ENCODE results near the gene SGMS1.
"Not testable (repeated sequence)": the region's sequence is repeated elsewhere in the genome, so short reads cannot be mapped to it uniquely, and the experiment has no call there.

The SGMS1 gene

DNA sequence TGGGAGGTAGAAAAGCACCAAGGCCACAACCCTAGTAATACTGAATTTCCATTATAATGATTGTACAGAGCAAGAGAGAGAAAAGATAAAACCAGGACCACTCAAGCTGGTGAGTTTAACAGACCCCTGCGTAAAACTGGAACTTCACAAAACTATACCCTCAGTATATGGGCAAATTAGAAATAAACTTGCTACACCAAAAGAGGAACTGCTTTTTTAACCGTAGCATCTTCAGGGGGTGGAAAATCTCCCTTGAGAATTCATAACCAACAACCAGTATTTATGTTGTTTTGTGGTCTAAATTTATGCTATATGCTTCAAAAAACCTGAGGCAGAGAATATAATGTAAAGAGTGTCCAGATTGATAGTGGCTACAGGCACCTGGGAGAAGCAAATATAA, 171.2 kb downstream of the SGMS1 start:
- DNase-seq, result no peak

DNA sequence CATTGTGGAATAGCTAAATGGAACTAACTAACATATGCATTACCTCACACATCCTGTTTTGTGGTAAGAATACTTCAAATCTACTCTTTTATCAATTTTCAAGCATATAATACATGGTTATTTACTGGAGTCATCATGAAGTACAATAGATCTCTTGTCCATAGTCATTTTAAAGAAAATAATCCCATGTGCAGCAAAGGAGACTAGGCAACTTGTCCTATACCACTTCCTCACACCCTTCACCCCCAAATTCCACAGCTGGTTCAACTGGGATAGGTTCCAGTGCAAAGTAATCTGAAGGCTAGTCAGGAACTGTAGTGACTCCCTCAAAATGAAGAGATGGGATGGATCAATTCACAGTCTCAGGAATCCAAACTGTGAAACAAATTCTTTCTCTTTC, 176.1 kb downstream of the SGMS1 start:
- DNase-seq, result no peak

DNA sequence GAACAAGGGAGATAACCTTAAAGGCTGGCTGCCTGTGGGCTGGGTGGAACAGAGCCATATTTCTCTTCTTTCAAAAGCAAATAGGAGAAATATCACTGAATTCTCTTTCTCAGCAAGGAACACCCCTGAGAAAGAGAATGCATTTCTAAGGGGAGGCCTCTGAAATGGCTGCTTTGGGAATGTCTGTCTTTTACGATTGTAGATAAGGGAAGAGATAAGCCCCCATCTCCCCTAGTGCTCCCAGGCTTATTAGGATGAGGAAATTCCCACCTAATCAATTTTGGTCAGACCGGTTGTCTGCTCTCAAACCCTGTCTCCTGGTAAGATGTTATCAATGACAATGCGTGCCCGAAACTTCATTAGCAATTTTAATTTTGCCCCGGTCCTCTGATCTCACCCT, 178.0 kb downstream of the SGMS1 start:
- not testable (repeated sequence) for DNase-seq

DNA sequence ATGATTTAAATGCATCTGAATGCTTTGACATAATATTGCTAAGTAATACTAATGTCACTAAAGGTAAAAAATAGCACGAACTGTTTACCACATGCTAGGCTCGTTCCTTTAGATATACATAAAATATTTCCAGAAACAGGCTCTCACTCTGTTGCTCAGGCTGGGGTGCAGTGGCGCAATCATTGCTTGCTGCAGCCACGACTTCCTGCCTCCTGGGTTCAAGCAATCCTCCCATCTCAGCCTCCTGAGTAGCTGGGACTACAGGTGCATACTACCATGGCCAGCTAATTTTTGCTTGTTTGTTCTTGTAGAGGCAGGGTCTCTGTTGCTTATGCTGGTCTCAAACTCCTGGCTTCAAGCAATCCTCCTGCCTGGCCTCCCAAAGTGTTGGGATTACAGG, 183.3 kb downstream of the SGMS1 start:
- DNase-seq, result no peak

DNA sequence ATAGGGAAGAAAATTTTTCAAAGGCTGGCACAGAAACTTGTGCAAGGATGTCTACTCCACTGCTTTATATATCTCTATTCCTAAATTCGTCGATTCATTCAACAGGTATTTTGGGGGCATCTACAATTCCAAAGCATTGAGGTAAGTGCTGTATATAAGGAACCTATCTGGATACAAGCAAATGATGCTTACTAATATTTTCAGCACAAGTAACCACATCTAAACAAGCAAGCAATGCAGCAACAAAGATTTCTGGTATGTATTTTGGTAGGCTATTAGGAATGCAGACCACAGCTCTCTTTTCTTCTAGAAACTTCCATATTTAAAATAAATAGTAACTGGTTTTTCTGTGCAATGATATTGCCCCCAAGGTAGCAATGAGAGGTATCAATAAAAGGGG, 183.9 kb downstream of the SGMS1 start:
- DNase-seq, result peak; percentile 12

DNA sequence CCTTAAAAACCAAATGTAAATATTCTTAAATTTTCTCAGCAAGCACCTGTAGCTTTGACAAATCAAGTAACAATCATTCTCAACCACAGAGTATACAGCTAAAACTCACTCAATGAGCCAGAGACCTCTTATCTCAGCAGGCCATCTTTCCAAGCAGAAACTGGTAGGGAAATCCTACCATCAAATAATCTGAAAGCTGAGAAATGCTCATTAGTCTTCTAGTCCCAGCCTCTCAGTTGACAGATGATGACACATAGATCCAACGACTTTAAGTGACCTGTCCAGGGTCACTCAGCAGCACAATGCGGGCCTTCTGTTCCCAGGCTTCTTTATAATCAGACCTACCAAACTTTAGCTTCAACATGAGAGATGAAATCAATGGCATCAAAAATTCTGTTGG, 184.6 kb downstream of the SGMS1 start:
- DNase-seq, result no peak

DNA sequence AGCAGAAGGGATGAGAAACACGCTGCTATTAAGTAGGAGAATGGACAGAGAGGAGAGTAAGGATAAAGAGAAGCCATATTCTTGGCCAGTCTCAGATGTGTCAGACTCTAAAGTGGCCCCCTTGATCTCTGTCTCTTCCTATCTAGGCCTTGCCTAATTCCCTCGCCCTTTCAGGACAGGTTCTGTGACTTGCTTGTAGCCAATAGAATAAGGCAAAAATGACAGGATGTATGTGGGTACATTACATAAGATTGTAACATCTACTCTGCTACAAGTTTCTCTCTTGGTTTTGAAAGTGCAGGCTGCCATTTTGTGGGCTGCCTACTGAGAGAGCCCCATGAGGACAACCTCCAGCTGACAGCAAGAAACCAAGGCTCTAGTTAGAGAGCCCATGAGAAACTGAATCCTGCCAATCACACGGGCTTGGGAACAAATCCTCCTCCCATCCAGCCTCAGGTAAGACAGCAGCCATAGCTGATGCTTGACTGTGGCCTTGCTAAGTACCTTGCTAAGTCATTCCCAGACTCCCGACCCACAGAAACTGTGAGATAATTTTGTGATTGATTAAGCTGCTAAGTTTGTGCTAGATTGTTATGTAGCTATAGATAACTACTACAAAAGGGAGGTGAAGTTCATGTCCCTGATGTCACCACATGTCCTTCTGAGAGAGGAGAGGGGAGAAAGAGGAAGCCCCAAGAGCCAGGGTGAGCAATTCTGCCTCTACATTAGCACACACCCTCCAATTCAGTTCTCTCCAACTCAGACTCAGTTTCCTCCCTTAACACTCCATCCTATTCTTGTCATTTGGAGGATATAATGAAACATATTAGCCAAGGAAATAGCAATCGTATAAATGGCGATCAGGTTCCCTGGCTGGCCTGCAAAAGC, 185.5 kb downstream of the SGMS1 start:
- DNase-seq, result no peak

DNA sequence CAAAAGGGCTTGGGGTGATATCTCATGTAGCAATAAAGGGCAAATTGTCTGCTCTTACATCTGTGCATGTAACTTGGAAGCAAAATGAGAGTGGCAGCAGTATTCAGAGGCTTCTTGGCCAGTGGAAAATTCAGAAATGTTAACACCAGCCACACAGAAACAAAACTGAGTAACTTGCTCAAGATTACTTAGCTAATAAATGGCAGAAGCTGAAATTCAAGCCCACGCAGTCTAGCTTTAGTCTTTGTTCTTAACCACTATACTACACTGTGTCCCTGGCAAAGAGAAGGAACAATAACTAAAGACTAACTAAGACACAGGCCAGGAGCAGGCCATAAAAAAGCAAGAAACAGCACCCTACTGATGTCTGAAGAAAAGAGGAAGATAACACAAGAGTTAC, 186.5 kb downstream of the SGMS1 start:
- DNase-seq, result no peak

DNA sequence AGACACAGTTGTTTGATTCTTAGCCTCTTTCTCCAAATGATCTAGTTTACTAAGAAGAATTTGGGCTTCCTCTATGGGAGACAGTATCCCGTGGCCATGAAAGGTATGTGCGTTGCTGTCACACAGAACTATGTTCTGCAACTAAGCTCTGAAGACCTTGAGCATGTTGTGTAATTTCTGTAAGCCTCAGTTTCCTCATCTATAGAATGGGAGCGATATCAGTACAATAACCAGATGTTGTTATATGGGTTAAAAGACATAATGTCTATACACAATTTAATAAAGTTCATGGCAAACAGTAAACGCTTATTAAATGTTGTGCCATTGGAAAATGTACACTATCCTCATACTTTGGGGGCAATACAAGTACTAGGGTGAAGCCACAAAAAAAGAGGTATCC, 187.0 kb downstream of the SGMS1 start:
- no peak for DNase-seq

DNA sequence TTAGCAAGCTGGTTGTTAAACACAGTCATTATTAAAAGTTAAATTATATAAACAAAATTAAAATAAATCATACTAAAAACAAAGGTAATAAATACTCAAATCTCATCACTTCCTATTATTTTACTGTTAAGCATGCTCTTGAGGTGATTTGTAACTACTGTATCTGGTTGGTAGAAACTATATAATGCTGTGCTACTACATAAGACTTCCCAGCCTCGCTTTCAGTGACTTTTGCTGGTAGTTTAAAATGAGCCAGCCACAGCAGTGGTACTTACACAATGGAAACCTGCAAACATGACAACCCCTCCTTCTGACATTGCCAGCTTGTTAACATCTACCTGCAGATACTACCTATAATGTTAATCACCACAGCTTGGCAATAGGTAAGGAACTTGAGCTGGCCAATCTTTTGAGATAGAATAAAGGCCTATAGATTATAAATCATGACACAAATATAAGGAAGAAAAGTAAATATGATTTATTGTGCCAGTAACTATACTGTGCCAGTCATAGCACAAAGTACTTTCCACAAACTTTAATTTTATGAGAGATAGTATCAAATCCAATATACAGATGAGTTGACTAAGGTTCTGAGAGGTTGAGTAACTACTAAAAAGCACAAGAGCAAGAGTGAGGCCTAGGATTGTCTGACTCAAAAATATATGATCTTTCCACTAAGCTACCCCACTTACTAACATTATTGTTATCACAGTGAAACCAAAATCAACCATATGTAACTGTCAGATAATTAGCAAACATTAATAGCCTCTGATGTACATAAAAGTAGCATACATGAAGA, 191.3 kb downstream of the SGMS1 start:
- no peak for DNase-seq

DNA sequence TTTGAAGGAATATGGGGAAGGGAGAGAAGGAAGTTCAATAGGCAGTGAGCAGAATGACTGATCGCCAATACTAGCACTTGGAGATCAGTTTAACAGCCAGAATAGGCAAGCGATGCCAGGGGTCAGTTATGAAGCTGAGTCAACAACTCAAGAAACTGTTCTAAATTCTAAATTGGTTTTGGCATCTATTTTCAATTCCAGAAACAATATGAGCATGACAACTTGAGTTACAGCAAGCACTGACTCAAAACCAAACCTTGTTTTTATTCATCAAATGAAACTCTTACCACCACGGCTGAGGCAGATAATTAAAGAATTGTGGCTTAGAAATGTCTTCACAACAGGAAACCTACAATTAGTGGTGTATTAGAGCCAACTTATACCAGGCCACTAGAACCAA, 192.0 kb downstream of the SGMS1 start:
- peak; percentile 43 for DNase-seq

DNA sequence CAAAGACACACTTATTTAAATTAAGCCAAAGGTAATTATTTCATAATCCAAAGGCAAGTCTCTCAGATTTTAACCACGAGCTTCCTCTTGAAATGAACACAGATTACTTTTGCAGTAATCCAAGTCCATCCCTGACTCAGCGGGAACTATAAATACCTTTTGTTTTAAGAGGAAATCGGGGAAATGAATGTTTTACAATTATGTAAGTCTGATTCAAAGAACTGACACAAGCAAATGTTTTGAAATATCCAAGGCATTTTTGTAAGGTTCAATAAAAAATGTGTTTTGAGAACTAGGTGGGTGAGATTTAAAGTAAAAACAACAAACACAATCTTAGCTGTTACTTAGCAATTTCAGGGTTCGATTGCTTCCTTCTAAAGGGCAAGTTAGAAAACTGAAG, 192.6 kb downstream of the SGMS1 start:
- peak; percentile 34 for DNase-seq

DNA sequence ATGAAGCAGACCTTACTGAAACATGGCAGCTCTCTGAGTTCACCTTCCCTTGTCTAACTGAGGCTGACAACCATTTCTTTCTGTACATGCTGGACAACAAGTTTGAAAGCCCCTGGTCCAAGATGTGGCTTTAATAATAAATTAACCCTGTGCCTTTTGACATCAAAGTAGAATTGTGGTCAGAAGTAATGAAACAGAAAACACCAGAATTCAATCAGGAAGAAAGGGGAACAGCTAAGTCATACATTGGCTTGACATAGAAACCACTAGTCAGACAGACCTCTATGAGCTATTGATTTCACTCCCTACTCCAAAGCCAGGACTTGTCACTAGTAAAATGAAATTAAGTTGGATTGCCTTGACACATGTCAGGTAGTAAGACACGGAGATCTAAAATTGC, 197.3 kb downstream of the SGMS1 start:
- DNase-seq, result no peak

DNA sequence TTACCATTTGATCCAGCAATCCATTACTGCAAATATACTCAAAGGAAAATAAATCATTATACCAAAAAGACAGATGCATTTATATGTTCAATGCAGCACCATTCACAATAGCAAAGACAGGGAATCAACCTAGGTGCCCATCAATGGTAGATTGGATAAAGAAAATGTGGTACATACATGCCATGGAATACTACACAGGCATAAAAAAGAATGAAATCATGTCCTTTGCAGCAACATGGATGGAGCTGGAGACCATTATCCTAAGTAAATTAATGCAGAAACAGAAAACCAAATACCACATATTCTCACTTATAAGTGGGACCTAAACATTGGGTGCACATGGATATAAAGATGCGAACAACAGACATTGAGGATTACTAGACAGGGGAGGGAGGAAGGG, 198.5 kb downstream of the SGMS1 start:
- not testable (repeated sequence) for DNase-seq

DNA sequence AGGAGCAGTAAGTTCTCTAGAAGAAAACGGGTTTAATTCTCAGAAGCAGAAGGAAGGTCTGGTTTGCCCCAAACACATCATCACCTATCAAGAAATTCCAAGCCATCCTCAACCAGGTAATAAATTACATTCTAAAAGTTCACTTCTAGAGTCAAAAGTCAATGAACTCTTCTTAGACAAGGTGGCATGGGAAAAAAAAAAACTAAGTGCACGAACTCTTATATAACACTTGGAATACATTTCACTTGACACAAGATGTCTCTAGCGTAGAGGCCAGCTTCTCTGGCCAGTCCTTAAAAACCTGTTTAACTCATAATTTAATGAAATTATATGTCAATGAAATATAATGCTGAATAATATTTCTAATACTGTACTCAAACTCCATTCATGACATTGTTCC, 200.3 kb downstream of the SGMS1 start:
- no peak for DNase-seq

DNA sequence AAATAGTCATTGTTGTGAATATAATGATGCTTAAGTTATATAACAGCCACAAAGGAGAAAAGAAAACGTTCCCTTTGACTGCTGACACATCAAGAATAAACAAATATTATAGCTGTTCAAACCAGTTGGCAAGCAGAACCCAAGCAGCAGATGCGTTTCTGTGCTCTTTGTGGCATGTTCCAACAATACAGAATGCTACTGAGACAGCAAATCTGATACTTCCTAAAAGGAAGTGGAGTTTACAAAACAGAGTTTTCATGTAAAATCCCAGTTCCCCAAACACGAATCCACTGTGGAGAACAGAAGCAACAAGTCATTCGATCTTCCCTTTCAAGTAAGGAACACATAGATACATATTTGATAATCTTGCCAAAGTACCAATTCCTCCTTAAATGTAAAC, 201.5 kb downstream of the SGMS1 start:
- no peak for DNase-seq

DNA sequence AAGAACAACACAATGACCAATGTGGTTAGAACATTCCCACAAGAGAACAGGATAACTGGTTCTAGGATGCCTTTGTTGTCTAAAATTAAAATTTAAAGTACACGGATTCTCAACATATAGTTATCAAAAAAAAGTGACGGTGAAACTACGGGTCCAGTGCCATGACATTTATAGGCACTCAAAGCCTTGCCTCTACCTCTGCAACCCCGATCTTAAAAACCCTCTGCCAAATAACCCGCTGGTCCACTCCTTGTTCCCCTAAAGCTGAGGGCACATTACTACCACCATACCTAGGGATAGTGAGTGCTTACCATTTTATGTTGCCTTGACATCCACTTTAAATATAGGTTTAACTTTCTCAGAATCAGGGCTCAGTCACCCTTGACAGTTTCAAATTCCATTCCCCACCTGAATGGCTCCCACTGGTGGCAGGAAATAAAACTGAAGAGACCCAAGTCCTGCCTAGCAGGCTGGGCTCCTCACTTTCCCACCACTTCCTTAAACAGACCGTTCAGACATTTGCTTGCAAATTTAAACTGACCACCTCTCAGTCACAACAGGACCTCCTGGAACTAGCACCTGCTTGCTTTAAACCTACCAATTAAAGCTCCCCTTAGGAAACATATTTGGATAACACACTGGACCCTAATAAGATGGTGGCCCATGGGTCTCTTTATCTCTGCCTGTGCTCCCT, 202.6 kb downstream of the SGMS1 start:
- peak; percentile 49 for DNase-seq

DNA sequence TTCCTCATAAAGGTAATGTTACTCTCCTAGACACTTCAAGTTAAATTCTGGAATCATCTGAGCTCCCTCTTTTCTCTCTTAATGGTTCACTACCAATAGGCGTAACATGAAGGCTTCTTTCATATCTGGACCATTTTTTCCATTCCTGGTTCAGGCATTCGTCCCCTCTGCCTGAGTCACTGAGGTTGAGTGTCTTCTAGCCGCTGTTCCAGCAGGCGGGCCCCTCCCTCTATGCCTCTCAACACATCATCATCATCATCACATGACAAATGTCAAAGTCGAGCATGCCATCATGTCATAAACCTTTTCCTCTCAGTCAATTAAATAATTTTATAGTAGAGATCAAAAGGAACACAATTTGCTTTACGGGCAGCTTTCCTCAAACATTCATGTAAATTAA, 203.6 kb downstream of the SGMS1 start:
- DNase-seq, result no peak

DNA sequence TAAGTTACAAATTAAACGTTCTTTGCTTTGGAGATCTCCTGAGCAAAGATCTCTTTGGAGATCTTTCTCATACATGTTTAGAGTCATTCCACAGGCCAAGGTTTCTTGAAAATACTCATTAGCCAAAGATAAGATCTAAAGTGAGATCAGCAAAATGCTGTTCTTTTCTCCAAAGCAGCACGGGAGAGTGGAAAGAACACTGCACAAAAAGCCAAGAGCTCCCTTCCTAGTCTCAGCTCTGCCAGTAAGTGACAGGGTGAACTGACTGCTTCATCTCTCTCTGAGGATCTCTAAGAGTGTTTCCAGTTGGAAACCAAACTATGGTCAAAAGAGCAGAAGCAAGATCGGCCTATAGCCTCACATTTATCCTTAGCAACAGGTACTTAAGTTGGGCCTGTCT, 204.0 kb downstream of the SGMS1 start:
- no peak for DNase-seq

DNA sequence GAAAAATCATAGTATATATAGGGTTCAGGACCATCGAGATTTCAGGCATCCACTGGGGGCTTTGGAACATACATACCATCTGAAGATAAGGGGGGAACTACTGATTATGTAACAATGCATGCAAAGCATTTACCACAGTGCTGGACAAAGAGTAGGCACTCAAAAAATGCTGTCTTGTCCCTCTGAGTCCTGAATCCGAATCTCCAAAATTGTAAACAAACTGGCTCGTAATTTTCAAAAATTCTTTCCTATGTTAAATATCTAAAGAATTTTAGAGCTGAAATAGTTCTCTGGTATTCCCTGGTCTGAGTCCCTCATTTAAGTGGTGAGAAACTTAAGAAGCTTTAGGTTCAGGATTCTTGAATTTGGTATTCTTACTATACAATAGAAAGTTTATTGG, 204.7 kb downstream of the SGMS1 start:
- no peak for DNase-seq

DNA sequence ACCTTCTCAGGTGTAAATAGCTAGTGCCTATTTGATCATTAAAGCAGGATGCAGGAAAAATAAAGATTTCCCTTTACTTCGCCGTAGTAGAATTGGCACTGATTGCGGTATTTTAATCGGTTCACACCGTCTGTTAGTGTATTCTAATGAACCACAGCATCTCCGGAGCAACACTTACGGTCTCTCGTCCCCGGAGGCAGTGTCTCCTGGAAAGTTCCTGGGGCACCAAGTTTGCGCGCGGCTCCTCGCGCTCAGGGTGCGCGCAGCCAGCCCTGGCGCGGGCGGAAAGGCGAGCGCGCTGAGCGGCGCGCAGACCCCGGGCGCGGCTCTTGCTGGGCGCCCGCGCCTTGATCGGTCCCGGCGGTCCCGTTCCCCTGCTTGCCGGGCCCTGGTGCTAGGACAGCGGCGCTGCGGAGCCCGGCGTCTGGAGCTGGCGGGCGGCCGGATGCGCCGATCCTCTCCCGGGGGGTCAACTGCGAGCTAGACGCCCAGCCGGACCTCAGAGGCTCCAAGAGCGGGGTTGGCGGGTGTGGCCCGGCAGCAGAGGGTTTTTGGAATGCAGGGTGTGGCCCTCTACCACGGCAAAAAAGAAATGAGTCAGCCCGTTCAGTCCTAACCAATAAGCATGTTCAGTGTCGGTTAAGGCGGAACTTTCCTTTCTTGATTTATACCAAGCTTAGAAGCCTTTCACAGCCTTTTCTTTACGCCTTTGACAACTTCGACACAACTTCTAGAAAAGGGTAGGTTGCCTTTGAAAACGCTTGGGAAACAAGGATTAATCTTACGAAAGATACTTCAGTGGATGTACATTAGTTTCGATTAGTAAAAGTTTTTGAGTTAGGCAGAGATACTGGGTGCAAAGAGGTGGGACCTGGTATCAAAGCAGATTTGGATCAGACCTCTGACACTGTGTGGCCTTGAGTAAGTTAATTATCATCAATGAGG, 205.6 kb downstream of the SGMS1 start:
- peak; percentile 86 for DNase-seq

DNA sequence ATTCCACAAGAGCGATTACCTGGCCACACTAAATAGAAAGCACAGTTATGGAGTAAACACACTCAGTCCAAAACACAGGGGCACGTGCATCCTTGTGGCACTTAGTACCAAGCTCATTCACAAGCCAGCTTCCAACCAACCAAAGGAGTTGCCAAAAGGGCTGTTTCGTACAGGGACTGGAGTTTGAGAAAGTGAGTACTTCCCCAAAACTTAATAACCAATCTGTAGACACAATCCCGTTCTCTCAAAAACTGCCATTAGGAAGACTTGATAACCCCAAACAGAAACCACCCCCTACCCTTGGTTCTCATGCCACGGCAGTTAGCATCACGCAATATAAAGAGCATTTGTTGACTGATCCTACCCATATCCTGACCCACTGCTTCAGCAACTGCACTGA, 206.3 kb downstream of the SGMS1 start:
- no peak for DNase-seq

DNA sequence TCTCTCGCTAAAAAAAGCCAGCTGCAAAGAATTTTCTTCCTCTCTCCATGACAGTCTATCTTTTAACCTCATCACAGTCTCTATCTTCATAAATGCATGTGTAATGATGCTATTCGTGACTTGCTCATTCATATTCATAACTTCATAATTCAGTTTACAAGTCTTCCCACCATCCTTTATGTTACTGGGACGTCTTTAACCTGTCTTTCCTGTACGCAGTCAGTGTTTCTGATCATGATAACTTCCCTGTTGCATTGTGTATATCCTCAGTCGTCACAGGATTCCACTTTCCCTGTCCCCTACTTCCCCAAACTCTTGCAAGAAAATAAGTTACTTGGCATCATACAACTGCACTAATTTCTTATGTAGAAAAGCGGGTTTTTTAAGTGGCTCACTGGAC, 206.9 kb downstream of the SGMS1 start:
- DNase-seq, result no peak
